ENCODE data around the gene SRRM2.

Gene SRRM2

GRCh38 chr16:2742323-2743006 is 10.0 kb upstream of the SRRM2 start:
- no peak for DNase-seq (ENCODE audit: low spot score)
- TF ChIP-seq, protein P1, sequence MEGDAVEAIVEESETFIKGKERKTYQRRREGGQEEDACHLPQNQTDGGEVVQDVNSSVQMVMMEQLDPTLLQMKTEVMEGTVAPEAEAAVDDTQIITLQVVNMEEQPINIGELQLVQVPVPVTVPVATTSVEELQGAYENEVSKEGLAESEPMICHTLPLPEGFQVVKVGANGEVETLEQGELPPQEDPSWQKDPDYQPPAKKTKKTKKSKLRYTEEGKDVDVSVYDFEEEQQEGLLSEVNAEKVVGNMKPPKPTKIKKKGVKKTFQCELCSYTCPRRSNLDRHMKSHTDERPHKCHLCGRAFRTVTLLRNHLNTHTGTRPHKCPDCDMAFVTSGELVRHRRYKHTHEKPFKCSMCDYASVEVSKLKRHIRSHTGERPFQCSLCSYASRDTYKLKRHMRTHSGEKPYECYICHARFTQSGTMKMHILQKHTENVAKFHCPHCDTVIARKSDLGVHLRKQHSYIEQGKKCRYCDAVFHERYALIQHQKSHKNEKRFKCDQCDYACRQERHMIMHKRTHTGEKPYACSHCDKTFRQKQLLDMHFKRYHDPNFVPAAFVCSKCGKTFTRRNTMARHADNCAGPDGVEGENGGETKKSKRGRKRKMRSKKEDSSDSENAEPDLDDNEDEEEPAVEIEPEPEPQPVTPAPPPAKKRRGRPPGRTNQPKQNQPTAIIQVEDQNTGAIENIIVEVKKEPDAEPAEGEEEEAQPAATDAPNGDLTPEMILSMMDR (IDR thresholded peaks at IDR 0.05; ENCODE audit: extremely low read depth, missing control alignments) = no peak

GRCh38 chr16:2743007-2743810 is 9.2 kb upstream of the SRRM2 start:
- no peak for DNase-seq (ENCODE audit: low spot score)
- TF ChIP-seq, protein P1 (IDR thresholded peaks at IDR 0.05; ENCODE audit: extremely low read depth, missing control alignments) = no peak

DNA sequence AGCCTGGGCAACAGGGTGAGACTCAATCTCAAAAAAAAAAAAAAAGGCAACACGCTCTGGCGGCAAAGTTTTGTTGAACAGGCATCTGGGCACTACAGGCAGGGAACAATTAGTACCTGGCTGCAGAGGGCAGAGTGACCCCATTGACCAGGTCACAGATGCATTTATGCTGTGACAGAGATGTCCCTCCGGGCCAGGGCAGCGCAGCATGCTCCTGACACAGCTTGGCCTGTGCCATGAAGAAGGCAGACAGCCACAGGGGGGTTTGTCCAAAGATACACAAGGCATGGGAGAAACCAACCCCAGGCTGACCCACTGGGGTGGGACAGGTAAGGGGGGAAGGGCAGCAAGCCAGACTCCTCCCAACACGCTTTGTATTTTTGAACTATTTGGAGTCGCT is 7.7 kb upstream of the SRRM2 start:
- TF ChIP-seq, protein P1 (IDR thresholded peaks at IDR 0.05; ENCODE audit: extremely low read depth, missing control alignments) = no peak
- no peak for DNase-seq (ENCODE audit: low spot score)

- TF ChIP-seq, protein P1 (IDR thresholded peaks at IDR 0.05; ENCODE audit: extremely low read depth, missing control alignments) = no peak
- no peak for DNase-seq (ENCODE audit: low spot score)
Measured at GRCh38 chr16:2745116-2745890, 7.1 kb upstream of the SRRM2 start.

DNA sequence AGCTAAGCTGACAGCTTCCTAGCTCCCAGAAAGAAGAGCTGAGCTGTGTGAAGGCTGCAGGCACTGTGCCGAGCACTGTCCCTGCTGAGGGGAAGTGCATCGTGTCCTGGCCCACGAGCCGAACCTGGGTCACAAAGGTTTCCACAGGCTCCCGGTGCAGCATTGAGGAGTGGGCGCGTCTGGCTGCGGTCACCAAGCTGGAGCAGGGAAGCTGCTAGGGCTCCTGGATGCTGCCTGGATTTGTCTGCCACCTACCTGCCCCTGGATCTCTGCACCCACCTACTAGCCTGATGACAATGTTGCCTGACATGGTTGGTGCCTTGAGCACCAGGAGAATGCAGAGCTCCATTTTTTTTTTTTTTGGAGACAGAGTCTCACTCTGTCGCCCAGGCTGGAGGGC is 6.5 kb upstream of the SRRM2 start:
- TF ChIP-seq, protein P1 (IDR thresholded peaks at IDR 0.05; ENCODE audit: extremely low read depth, missing control alignments) = no peak
- no peak for DNase-seq (ENCODE audit: low spot score)

DNA sequence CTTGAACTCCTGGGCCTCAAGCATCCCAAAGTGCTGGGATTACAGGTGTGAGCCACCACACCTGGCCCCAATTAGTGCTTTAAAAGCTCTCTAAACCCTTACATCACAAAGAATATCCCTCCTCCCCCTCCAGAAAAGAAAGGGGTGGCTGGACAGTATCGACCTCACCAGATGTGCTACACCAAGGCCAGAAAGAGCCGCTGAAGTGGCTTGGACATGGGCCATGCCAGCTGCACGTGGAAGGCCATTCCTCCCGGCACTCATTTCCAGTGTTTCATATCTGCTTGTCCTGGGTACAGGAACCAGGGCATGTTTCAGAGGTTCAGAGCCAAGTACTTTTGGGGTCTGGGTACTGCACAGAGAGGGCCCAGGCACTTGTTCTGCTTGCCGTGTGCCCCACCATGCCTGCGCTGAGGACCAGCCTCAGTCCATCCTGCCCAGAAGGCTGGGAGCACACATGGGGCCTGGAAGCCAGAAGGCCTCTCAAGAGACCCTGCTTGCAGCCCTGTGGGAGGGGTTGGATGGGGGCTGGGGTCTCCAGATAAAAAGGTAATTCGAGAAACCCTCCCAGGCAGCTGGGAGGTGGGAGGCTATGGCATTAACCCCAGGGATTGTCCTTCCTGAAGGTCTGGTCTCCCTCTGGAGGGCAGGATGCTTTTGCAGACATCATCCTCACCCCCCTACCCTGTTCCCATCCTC is 3.5 kb upstream of the SRRM2 start:
- no peak for DNase-seq (ENCODE audit: low spot score)
- TF ChIP-seq, protein P1 (IDR thresholded peaks at IDR 0.05; ENCODE audit: extremely low read depth, missing control alignments) = no peak

Measured in GM20000 (cell line).